GM12878 (cell line): Measurements from ENCODE around the gene FOXO3. TPM values are rescaled to one million over a fixed set of nuclear protein-coding genes. Genes with fewer than 3 reads are reported as not detected.

Experiments used
- ATAC-seq: fragments of 200-7000 bp; cut with Tn5 transposase; 3 replicates; pipeline ENCODE4 v1.9.1; 2020; ENCODE audit warnings: mild to moderate bottlenecking, moderate library complexity
- BruUV-seq: library from RNA; stranded (reverse); fragments of 400-500 nt; replicated peaks from 2 replicates; lab custom pipeline; 2021; lab: Mats Ljungman, UMichigan
- CTCF ChIA-PET: fragments of 300-600 bp; sonication (Branson Sonifier 250); formaldehyde crosslinking; extraction: SDS; loops from one replicate; lab custom pipeline; 2021; ENCODE audit warnings: inconsistent platforms; lab: Yijun Ruan, JAX
- POLR2A ChIA-PET: fragments of 350-600 bp; formaldehyde crosslinking; extraction: SDS; loops from one replicate; lab custom pipeline; 2021; ENCODE audit warnings: inconsistent platforms; lab: Charles Lee
- RAD21 ChIA-PET: fragments of 300-600 bp; sonication (Branson Sonifier 250); formaldehyde crosslinking; loops from one replicate; lab custom pipeline; 2023; ENCODE audit warnings: antibody characterized with exemption; ENCODE audit not compliant: unreplicated experiment; lab: Charles Lee
- SMC1A ChIA-PET: fragments of 300-600 bp; sonication (Branson Sonifier 250); formaldehyde crosslinking; loops from one replicate; lab custom pipeline; 2023; ENCODE audit not compliant: unreplicated experiment, uncharacterized antibody; lab: Charles Lee
- DNase-seq: peaks from one replicate; pipeline ENCODE4 v3.0.0-alpha.2; 2011; ENCODE audit warnings: low read depth, low spot score
- FAIRE-seq: peaks from 3 replicates; lab custom pipeline; 2011; peaks lifted over from hg19 to GRCh38; lab: Jason Lieb, UNC
- H2AFZ ChIP-seq: 2 replicates; pipeline ENCODE4 v1.6.0; 2011; ENCODE audit warnings: low read depth, low read length, control low read depth; ENCODE audit not compliant: control insufficient read depth
- H3K27ac ChIP-seq: 2 replicates; pipeline ENCODE4 v1.5.1; 2011; ENCODE audit warnings: control low read depth; ENCODE audit not compliant: control insufficient read depth, insufficient read depth
- H3K27me3 ChIP-seq, 2 experiments: replicated peaks in 1 of 2; 2 replicates each; pipeline versions ENCODE4 v1.6.0 to v1.6.1; 2011; ENCODE audit warnings: low read length in 1 of 2; ENCODE audit not compliant: control insufficient read depth in 2 of 2, insufficient read depth in 2 of 2
- H3K36me3 ChIP-seq, 2 experiments: 2 replicates each; pipeline ENCODE4 v1.5.1; 2011; ENCODE audit warnings: low read length in 1 of 2; ENCODE audit not compliant: control insufficient read depth in 2 of 2, insufficient read depth in 2 of 2
- H3K4me1 ChIP-seq: 2 replicates; pipeline ENCODE4 v1.6.1; 2011; ENCODE audit warnings: mild to moderate bottlenecking, low read length, moderate library complexity, mixed read lengths; ENCODE audit not compliant: control insufficient read depth, insufficient read depth
- H3K4me2 ChIP-seq: 2 replicates; pipeline ENCODE4 v1.6.0; 2011; ENCODE audit warnings: control low read depth; ENCODE audit not compliant: control insufficient read depth, insufficient read depth
- H3K4me3 ChIP-seq: fragments of 200-600 bp; sonication (generic); 2 replicates; pipeline ENCODE4 v1.5.1; 2016
- H3K79me2 ChIP-seq: 2 replicates; pipeline ENCODE4 v1.6.0; 2011; ENCODE audit warnings: low read length; ENCODE audit not compliant: control insufficient read depth, insufficient read depth
- H3K9ac ChIP-seq: 2 replicates; pipeline ENCODE4 v1.8.0; 2011; ENCODE audit warnings: low read length, control low read depth, mixed read lengths; ENCODE audit not compliant: control insufficient read depth, insufficient read depth
- H3K9me3 ChIP-seq: replicated peaks from 3 replicates; pipeline ENCODE4 v1.5.1; 2011; ENCODE audit warnings: mild to moderate bottlenecking, low read length; ENCODE audit not compliant: control insufficient read depth, insufficient read depth
- H4K20me1 ChIP-seq: 2 replicates; pipeline ENCODE4 v1.6.0; 2011; ENCODE audit not compliant: control insufficient read depth, insufficient read depth
- BACH1 ChIP-seq: fragments of 450-650 bp; IDR thresholded peaks from 2 replicates; pipeline ENCODE4 v1.6.1; 2017; ENCODE audit warnings: mild to moderate bottlenecking, borderline replicate concordance
- BRCA1 ChIP-seq: IDR thresholded peaks from 2 replicates; pipeline ENCODE4 v1.6.1; 2011; ENCODE audit warnings: low read depth, low read length, improper control_type of control experiment
- ESRRA ChIP-seq: IDR thresholded peaks from 2 replicates; pipeline ENCODE4 v1.6.1; 2012; ENCODE audit warnings: mild to moderate bottlenecking, low read length, improper control_type of control experiment
- FOS ChIP-seq: IDR thresholded peaks from 3 replicates; pipeline ENCODE4 v1.6.1; 2011; ENCODE audit warnings: borderline replicate concordance; ENCODE audit not compliant: insufficient read length; ENCODE audit errors: extremely low read depth
- GATAD2B ChIP-seq: fragments of 450-650 bp; conservative IDR thresholded peaks from 2 replicates; pipeline ENCODE4 v1.6.1; 2017; ENCODE audit warnings: low read depth, mild to moderate bottlenecking, moderate library complexity
- JUND ChIP-seq: IDR thresholded peaks from 2 replicates; pipeline ENCODE4 v1.6.1; 2012; ENCODE audit warnings: low read depth, mild to moderate bottlenecking, low read length, improper control_type of control experiment, moderate library complexity
- MEF2B ChIP-seq: fragments of 450-650 bp; IDR thresholded peaks from 2 replicates; pipeline ENCODE4 v1.6.1; 2018; ENCODE audit warnings: mild to moderate bottlenecking, moderate library complexity; ENCODE audit not compliant: partially characterized antibody, poor library complexity, severe bottlenecking
- NBN ChIP-seq: fragments of 450-650 bp; IDR thresholded peaks from 2 replicates; pipeline ENCODE4 v1.6.1; 2016
- PML ChIP-seq: IDR thresholded peaks from 2 replicates; pipeline ENCODE4 v1.6.1; 2012; ENCODE audit warnings: low read length, inconsistent platforms
- PRDM15 ChIP-seq: fragments of 450-650 bp; formaldehyde crosslinking; IDR thresholded peaks from 2 replicates; pipeline ENCODE4 v1.4.0; 2020; ENCODE audit warnings: mild to moderate bottlenecking, moderate library complexity
- RAD21 ChIP-seq: IDR thresholded peaks from 2 replicates; pipeline ENCODE4 v1.6.1; 2011; ENCODE audit warnings: mild to moderate bottlenecking, low read depth, low read length, moderate library complexity; ENCODE audit not compliant: insufficient read depth
- RUNX3 ChIP-seq: IDR thresholded peaks from 2 replicates; pipeline ENCODE4 v1.6.1; 2012; ENCODE audit warnings: low read length, inconsistent platforms
- ZSCAN29 ChIP-seq: fragments of 450-650 bp; IDR thresholded peaks from 2 replicates; pipeline ENCODE4 v1.6.1; 2017; ENCODE audit warnings: mild to moderate bottlenecking, moderate library complexity
- WGBS: methylation state at CpG from one replicate; pipeline ENCODE4 v1.1.6; 2016; ENCODE audit warnings: low lambda C conversion rate; ENCODE audit not compliant: insufficient replicate concordance, insufficient coverage; ENCODE audit errors: missing lambda C conversion rate; 5-methylcytosine and 5-hydroxymethylcytosine counted together
- in situ Hi-C: fragments of 300-500 bp; cut with MboI; formaldehyde crosslinking; loops from 9 replicates; pipeline ENCODE4 v1.14.3; 2018; ENCODE audit warnings: mixed read lengths
- intact Hi-C: fragments of 100-400 bp; cut with micrococcal nuclease; formaldehyde crosslinking; loops from one replicate; pipeline ENCODE4 v1.14.2; 2022; ENCODE audit not compliant: unreplicated experiment
- polyA plus RNA-seq, 11 experiments: library from polyadenylated mRNA; depleted of rRNA in 4 of 11; unstranded in 6 of 11; stranded (reverse) in 5 of 11; fragments of >200 nt; fragmentation: Nextera tagmentation in 4 of 11; fragmentation: Illumina TruSeq in 1 of 11; extraction: Ambion mirVana in 4 of 11; extraction: Trizol in 1 of 11; gene quantifications; 1 replicate in 1 of 11; 2 replicates in 10 of 11; pipeline versions ENCODE4 v1.2.1 to v1.2.3, GENCODE V29; 2011 to 2016; ENCODE audit warnings: inconsistent platforms in 2 of 11, missing spikeins in 2 of 11, low read depth in 1 of 11
- total RNA-seq, 4 experiments: library from RNA; depleted of rRNA in 3 of 4; stranded (reverse); fragments of >200 nt in 3 of 4; fragmentation: Illumina TruSeq in 1 of 4; extraction: Trizol in 1 of 4; gene quantifications; 2 replicates each; pipeline versions ENCODE4 v1.2.1 to v1.2.3, GENCODE V29; 2013 to 2021

The FOXO3 gene
- total and polyA plus RNA-seq, 10 of the 15 experiments (the other 5 are each of a cell fraction or from before 2014, with no cell fraction given), result 0.82 to 4.5 (median 1.7) TPM

GRCh38 chr6:108544606-108545005 lies 16.1 kb upstream of the FOXO3 start:
- no peaks in the 10 kb centered on the region for H3K79me2 ChIP-seq
- in situ Hi-C loops, result loop anchor here (5.0 kb wide), 3 partner anchors 238 to 523 kb away; no protein-coding TSS in a partner anchor
- BruUV-seq, result no TSS peak
- no peaks in the 10 kb centered on the region for H3K36me3 ChIP-seq
- intact Hi-C loops, result no loop called here
- H4K20me1 ChIP-seq, result no peaks in the 10 kb centered on the region
- CTCF ChIA-PET, result interaction anchor here (0.7 to 6.9 kb wide), 5 partner anchors 9 to 529 kb away, joined by 3 to 107 read pairs (median 3); no protein-coding TSS in a partner anchor
- FAIRE-seq, result no peak
- SMC1A ChIA-PET, result interaction anchor here (0.6 to 1.9 kb wide), 5 partner anchors 186 to 529 kb away, joined by 3 to 8 read pairs (median 4); no protein-coding TSS in a partner anchor
- H3K9ac ChIP-seq, result no peak overlapping the region
- no peaks in the 10 kb centered on the region for H3K4me1 ChIP-seq
- peaks cover 0 to 1% of the 10 kb centered on the region in 2 experiments; a peak in 2 of 4 replicates for H3K27me3 ChIP-seq
- H2AFZ ChIP-seq, result no peak overlapping the region
- RAD21 ChIA-PET, result interaction anchor here (4.1 kb wide), 1 partner anchor 529 kb away, joined by 49 read pairs; no protein-coding TSS in a partner anchor
- no peak overlapping the region for H3K4me2 ChIP-seq
- no peaks in the 10 kb centered on the region for H3K9me3 ChIP-seq
- no peak for TF ChIP-seq MEF2B
- TF ChIP-seq PML, result no peak
- TF ChIP-seq ZSCAN29, result no peak
- no peak for TF ChIP-seq PRDM15 (CRISPR knock-in tag)
- no peak for TF ChIP-seq RUNX3
- TF ChIP-seq FOS, result no peak
- TF ChIP-seq RAD21, result no peak
- no peak for TF ChIP-seq GATAD2B
- TF ChIP-seq BACH1, result no peak
- no peak for TF ChIP-seq JUND
- TF ChIP-seq ESRRA, result no peak
- TF ChIP-seq NBN, result no peak
- no peak for TF ChIP-seq BRCA1
- ATAC-seq, result no peak
- no peak for DNase-seq
- H3K4me3 ChIP-seq, result no peak overlapping the region
- POLR2A ChIA-PET, result no interaction called here
- WGBS, result 42% methylated on average over 3 of the region's 3 CpGs
- no peak overlapping the region for H3K27ac ChIP-seq
